HG03571 (cell line): ENCODE measurements around the gene GP1BB.

Source experiments
- ATAC-seq: cut with Tn5 transposase; IDR thresholded peaks from one replicate; pipeline ENCODE4 v1.9.1; 2021; ENCODE audit not compliant: unreplicated experiment

GP1BB gene

GRCh38 chr22:19754701-19755144 lies 31.4 kb downstream of the GP1BB start:
- no peak for ATAC-seq

DNA sequence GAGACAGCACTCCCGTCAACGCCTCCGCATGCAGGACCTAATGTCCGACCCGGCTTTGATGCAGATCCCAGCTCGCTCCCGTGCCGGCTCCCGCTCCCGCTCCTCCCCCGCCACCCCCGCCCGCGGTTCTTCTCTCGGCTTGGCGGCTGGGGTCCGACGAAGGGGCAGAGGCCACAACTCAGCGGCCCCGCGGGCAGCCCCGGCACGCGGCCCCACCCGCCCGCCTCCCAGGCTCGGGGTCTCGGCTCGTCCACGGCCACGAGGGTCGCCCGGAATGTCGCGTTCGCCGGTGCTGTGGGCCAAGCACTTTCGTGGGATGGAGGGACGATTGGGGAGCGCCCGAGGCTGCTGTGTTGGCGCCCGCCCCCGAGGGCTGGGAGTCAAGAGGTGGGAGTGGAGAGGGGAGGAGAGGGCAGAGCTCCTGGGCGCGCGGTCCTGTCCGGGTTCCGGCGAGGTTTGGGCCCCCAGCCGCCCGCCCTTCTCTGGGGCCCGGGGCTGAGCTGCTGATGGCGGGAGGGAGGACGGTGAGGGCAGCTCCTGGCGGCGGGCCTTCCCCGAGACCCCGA lies 31.9 kb downstream of the GP1BB start:
- no peak for ATAC-seq

- no peak for ATAC-seq
These were observed 32.5 kb downstream of the GP1BB start for GRCh38 chr22:19755722-19756287.

DNA sequence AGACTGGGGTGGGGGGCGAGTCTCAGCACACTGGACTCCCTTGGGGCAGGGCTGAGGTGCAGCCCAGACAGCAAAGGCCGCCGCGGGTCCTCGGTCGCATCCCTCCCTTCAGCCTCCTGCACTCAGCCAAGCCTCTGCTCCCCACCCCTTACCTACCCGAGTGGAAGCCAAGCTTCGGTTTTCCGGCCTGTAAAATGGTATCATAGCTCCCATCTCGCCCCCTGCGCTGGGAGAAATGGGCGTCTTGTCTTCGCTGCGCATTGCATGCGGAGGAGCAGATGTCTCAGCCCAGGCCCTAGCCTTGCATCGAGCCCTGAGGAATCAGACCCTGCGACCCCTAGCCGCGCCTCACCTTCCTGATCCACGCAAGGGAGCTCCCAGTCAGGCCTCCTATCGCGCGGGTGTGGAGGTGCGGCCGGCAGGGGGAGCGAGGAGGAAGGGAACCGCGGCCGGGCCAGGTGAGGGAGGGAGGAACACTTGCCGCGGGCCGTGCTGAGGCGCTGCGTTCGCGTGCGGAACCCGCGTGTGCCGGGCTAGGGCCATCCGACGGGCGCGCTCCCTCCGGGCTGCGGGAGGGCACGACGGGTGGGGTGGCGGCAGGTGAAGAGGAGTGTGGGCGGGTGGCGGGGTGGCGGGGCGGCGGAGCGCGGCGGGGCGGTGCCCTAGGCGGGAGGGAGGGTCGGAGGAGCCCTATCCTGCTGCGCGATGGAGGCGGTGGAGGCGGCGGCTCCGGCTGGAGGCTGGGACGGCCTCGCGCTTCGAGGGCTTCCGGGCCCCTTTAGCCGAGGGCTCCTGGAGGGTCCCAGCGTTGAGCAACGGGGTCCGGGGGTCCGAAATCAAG lies 33.2 kb downstream of the GP1BB start:
- ATAC-seq, result no peak

DNA sequence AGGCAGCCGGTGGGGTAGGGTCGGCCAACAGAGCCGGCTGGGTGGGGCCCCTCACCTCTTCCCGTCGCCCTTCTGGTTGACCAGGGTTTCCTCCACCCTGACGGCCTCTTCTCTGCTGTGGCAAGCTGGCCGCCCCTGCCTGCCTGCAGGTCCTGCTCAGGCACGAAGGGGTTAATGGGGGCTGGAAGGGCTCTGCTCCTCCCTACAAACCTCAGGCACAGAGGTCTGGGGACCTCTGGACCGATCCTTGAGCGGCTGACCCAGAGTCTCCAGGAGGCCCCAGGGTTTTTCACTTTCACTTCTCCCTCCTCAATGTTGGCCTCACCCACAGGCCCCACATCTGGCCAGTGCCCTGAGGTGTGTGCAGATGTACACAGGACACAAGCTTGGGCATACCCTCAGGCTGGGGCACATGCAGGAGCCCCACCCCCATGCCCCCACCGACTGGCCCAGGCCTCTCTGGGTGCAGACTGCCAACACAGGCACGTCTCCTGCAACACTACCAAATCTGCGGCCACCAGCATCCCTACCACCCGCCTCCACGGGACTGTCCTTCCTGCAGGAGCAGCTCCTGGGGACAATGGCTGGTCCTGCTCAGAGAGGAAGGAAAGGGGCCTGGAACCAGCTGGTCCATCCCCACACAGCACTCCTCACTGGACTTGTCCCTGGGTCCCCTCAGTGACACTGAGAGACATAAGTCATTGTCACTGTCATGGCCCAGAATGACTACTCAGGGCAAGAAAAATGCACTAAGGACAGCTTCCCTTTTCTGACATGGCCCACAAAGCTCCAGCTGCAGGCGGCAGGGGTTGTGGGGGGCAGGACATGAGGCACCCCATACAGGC lies 34.0 kb downstream of the GP1BB start:
- no peak for ATAC-seq

DNA sequence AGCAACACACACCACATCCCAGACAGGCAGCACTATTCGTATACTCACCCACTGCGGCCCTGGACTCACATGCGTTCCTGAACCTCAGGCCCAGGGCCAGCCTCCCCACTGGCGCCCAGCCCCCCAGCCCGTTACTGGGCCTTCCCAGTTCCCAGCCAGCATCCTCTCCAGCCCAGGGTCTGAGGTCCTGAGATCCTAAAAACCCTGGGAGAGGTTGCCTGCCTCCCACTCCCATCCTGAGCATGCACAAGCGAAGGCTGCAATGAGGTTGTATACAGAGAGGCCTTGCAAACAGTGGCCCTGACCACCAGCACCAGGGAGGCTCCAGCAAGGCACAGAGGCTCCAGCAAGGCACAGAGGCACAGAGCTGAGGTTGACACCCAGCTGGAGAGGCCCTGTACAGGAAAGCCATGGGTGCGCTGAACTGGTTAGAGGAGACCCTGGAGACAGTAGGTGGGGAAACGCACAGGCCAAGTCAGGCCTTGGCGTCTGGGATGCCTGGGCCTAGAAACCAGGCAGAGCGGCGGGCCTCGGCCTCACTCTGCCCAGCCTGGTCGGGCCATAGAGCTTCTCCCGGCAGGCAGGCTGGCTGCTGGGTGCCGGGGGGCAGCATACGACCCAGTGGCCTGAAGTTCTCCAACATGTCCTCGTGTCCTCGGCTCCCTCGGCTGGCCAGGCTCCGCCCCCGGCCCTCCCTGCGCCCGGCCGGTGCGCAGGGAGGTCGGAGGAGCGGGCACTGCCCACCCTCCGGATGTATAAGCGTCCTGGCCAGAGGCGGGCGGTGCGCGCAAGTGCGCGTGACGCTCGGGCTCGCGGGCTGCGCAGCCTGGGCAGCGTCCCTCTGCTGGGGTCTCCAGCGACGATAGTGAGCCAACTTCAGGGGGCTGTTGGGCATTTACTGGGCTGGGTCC lies 34.9 kb downstream of the GP1BB start:
- no peak for ATAC-seq

DNA sequence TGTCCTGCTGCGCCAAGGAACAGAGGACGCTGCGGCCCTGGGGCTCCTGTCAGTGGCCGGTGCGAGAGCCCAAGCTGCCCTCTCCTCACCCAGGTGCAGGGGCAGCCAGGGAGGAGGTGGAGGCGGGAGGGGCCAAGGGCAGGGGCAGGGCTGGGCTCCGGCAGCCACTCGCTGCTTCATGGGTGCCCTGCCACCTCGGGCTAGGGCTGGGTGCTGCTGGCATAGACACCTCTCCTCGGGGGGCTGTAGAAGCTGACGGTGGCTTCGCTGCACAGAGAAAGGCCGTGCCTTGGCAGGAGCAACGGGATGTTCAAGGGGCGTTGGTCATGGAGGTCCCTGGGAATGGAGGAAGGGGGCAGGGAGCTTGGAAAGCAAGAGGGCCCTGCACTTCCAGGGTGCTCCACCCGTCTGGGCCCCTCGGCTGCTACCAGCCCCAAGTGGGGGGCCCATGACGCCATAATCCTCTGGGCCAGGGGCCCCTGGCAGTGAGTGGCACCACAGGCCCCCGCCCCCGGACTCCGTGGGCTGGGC lies 35.6 kb downstream of the GP1BB start:
- no peak for ATAC-seq

DNA sequence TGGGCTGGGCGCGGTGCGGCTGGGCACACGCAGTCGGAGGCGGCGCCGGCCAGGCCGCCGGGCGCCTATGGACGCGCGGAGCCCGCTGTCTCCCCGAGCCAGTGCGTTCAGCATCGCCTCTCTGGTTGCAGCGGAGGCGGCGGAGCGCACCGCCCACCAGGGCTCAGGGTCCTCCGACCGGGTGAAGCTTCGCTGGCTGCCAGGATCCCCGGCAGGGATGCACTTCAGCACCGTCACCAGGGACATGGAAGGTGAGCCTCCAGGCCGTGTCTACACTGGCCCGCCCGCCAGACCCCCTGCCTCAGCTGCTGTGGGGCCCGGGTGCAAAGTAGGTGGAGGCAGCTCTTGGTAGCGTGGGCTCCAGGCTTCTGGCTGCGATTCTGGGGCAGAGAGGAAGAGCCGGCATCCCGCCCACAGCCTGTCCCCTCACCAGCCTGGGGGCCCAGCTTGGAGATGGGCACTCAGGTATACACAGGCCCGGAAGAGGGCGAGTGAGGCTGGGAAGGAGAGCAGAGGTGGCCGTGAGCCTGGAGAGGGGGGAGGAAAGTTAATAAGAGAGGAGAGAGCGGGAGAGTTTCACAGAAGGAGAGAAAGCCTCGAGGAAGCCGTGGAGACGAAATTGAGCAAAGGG lies 36.2 kb downstream of the GP1BB start:
- no peak for ATAC-seq

GRCh38 chr22:19760058-19760950 lies 37.0 kb downstream of the GP1BB start, which contains the start of gene TBX1:
Gene TBX1 (plus strand): TSS chr22:19760778. CDS start chr22:19760844, 66 bp downstream.
- no peak for ATAC-seq

GRCh38 chr22:19760951-19761724 lies 37.8 kb downstream of the GP1BB start:
- no peak for ATAC-seq

DNA sequence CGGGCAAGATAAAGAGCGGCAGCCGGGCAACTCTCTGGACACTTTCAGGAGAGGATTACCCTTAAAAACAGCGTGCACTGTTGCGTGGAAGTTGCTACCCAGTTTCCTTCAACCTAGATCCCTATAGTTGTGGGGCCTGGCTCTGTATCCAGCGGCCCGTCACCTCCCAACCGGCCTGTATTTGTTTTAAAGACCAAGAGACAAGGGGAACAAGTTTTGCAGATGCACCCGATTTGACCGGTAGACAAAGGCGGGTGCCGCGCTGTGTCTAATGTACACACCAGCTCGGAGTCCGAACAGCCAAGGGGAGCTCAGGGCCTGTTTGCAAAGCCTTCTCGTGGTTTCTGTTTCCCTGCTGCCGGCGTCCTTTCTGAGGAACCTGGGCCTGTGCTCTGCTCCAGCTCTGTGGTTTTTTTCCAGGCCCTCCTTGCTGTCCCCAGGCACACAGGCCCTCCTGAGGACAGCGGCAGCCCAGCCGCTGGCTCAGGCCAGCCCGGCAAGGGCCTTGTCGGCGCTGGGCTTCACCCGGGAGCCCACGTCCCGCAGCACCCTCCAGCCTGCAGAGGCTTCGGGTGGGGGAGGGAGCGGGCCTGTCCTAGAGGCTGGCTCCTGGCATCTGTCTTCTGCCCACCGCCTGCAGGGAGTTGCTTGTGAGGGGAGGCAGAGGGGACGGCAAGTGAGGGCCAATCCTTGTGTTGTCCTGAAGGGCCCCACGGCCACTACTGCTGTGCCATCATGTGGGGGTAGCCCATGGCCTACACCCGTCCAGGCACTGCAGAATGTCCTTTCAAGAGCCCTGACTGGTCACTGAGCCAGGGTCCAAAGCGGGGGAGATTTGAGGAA lies 38.6 kb downstream of the GP1BB start:
- no peak for ATAC-seq

DNA sequence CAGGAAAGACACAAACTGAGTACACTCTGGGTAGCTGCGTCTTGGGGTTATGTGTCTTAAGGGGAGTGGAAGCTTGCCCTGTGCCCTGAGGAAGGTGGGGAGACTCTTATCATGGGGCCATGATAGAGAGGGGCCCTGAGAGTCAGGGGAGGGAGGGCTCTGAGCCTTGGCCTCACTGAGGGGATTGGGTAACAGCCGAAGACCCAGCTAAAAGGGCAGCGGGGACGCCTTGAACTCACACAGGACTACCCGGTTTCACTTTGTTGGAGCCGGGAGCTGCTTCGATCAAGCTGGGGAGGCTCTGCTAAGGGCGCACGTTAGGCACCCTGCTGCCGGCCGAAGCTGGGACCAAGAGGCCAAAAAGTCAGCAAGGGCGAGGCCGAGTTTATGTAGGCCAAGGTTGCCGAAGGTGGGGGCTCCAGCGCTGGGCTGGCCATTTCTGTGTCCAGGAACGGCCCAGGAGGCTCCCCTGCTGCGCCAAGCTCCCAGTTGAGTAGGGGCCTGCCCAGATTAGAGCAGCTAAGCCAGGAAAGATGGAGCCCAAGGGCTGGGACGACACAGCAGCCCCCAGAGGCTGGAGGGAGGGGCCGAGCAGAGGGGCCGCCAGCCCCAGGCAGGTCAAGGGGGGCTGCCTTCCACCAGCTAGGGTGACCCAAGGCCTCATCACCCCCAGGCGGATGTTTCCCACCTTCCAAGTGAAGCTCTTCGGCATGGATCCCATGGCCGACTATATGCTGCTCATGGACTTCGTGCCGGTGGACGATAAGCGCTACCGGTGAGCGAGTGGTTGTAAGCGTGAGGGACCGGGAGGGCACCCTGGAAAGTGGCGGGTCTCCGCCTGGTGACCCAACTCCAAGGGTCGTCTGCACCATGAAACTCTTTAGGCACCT lies 39.5 kb downstream of the GP1BB start:
- no peak for ATAC-seq

DNA sequence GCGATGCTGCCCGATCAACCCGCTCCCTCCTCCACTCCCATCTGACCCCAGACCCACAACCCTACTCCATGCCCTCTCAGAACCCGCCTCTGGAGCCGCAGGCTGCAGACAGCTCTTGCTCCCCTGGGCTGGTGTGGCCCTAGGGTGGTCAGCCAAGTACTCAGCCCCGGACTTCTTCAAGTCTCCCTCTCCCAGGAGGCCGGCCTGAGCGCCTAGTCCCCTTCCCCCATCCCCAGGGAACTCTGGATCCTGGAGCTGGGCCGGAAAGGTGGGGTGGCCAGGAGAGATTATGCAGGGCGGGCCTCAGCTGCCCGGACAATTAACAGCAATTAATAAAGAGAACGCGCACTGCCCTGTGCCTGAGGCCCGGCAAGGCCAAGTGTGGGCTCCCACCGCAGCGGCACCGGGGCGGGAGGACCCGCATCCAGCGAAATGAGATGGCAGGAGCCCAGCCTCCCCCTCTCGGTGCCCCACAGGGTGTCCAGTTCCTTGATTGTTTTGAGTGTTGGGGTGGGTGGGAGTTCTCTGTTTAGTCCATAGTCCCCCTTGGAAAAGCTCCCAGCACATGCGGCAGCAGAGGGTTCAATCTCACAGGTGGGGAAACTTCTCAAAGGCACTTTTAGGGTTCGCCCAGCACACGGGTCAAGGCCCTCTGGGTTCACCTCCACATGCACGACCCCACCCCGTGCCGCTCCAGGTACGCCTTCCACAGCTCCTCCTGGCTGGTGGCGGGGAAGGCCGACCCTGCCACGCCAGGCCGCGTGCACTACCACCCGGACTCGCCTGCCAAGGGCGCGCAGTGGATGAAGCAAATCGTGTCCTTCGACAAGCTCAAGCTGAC lies 40.3 kb downstream of the GP1BB start:
- ATAC-seq, result no peak

GRCh38 chr22:19764299-19764593 lies 40.9 kb downstream of the GP1BB start:
- no peak for ATAC-seq
